Measurements from ENCODE around the gene PTPRG.
"Not testable (repeated sequence)": the region's sequence is repeated elsewhere in the genome, so short reads cannot be mapped to it uniquely, and the experiment has no call there.

The PTPRG gene

GRCh38 chr3:61724183-61724582 lies 162.8 kb downstream of the PTPRG start:
- no peak for DNase-seq (ENCODE audit: low read depth in 2 of 2)

GRCh38 chr3:61724801-61725200 lies 163.4 kb downstream of the PTPRG start:
- no peak for DNase-seq (ENCODE audit: low read depth in 2 of 2)

- DNase-seq (ENCODE audit: low read depth in 2 of 2): peak; percentile 13 to 21
Measured at GRCh38 chr3:61725851-61726333, 164.5 kb downstream of the PTPRG start.

GRCh38 chr3:61727435-61727834 lies 166.1 kb downstream of the PTPRG start:
- DNase-seq (ENCODE audit: low read depth in 2 of 2): no peak

- no peak for DNase-seq (ENCODE audit: low read depth in 2 of 2)
Measured at GRCh38 chr3:61729038-61729634, 167.8 kb downstream of the PTPRG start.

GRCh38 chr3:61730056-61730455 lies 168.7 kb downstream of the PTPRG start:
- DNase-seq (ENCODE audit: low read depth in 2 of 2): no peak

GRCh38 chr3:61730577-61731231 lies 169.3 kb downstream of the PTPRG start:
- DNase-seq (ENCODE audit: low read depth in 2 of 2): no peak

- no peak for DNase-seq (ENCODE audit: low read depth in 2 of 2)
Measured at GRCh38 chr3:61733000-61733399, 171.6 kb downstream of the PTPRG start.

- no peak for DNase-seq (ENCODE audit: low read depth in 2 of 2)
Measured at GRCh38 chr3:61733876-61734275, 172.5 kb downstream of the PTPRG start.

GRCh38 chr3:61734749-61735686 lies 173.6 kb downstream of the PTPRG start:
- DNase-seq (ENCODE audit: low read depth in 2 of 2): no peak

- DNase-seq (ENCODE audit: low read depth in 2 of 2): no peak
Measured at GRCh38 chr3:61736506-61736905, 175.1 kb downstream of the PTPRG start.

GRCh38 chr3:61739640-61740039 lies 178.3 kb downstream of the PTPRG start:
- DNase-seq (ENCODE audit: low read depth in 2 of 2): no peak

GRCh38 chr3:61740494-61740893 lies 179.1 kb downstream of the PTPRG start:
- DNase-seq (ENCODE audit: low read depth in 2 of 2): no peak

- DNase-seq (ENCODE audit: low read depth in 2 of 2): no peak
Measured at GRCh38 chr3:61741551-61741950, 180.2 kb downstream of the PTPRG start.

- DNase-seq (ENCODE audit: low read depth in 2 of 2): no peak
Measured at GRCh38 chr3:61742006-61742405, 180.6 kb downstream of the PTPRG start.

- no peak for DNase-seq (ENCODE audit: low read depth in 2 of 2)
Measured at GRCh38 chr3:61743067-61743466, 181.7 kb downstream of the PTPRG start.

- no peak for DNase-seq (ENCODE audit: low read depth in 2 of 2)
Measured at GRCh38 chr3:61743686-61744242, 182.4 kb downstream of the PTPRG start.

GRCh38 chr3:61748288-61748687 lies 186.9 kb downstream of the PTPRG start:
- DNase-seq (ENCODE audit: low read depth in 2 of 2): no peak

GRCh38 chr3:61750766-61751165 lies 189.4 kb downstream of the PTPRG start:
- no peak for DNase-seq (ENCODE audit: low read depth in 2 of 2)

- no peak for DNase-seq (ENCODE audit: low read depth in 2 of 2)
Measured at GRCh38 chr3:61758839-61759238, 197.5 kb downstream of the PTPRG start.

- not testable (repeated sequence) for DNase-seq (ENCODE audit: low read depth in 2 of 2)
Measured at GRCh38 chr3:61760783-61761182, 199.4 kb downstream of the PTPRG start.
